Liver (tissue), 3 donors: ENCODE measurements around the gene THOC7.

ENCODE experiments used
- ATF3 ChIP-seq: IDR thresholded peaks from 2 replicates; pipeline ENCODE4 v1.6.1; 2016; ENCODE audit warnings: antibody characterized with exemption
- CTCF ChIP-seq: fragments of 150-350 bp; IDR thresholded peaks from 2 replicates; pipeline ENCODE4 v1.5.1; 2017; ENCODE audit warnings: improper control_type of control experiment, low read depth, low read length; ENCODE audit not compliant: missing input control
- FOXA1 ChIP-seq: IDR thresholded peaks from 2 replicates; pipeline ENCODE4 v1.6.1; 2016; ENCODE audit warnings: antibody characterized with exemption
- GABPA ChIP-seq, 2 donors: IDR thresholded peaks in 1 of 2; conservative IDR thresholded peaks in 1 of 2; 2 replicates each; pipeline ENCODE4 v1.6.1; 2016; ENCODE audit warnings: antibody characterized with exemption in 2 of 2, mild to moderate bottlenecking in 1 of 2, moderate library complexity in 1 of 2
- JUND ChIP-seq, 2 donors: IDR thresholded peaks; 2 replicates each; pipeline ENCODE4 v1.6.1; 2016; ENCODE audit warnings: antibody characterized with exemption in 2 of 2
- MAX ChIP-seq: IDR thresholded peaks from 2 replicates; pipeline ENCODE4 v1.6.1; 2016; ENCODE audit warnings: antibody characterized with exemption
- RAD21 ChIP-seq, 2 donors: IDR thresholded peaks; 2 replicates each; pipeline ENCODE4 v1.6.1; 2016; ENCODE audit warnings: antibody characterized with exemption in 2 of 2, mild to moderate bottlenecking in 2 of 2
- REST ChIP-seq: IDR thresholded peaks from 2 replicates; pipeline ENCODE4 v1.6.1; 2016; ENCODE audit warnings: antibody characterized with exemption, mild to moderate bottlenecking
- TAF1 ChIP-seq: conservative IDR thresholded peaks from 2 replicates; pipeline ENCODE4 v1.6.1; 2016; ENCODE audit warnings: antibody characterized with exemption, mild to moderate bottlenecking
- ZBTB33 ChIP-seq: IDR thresholded peaks from 2 replicates; pipeline ENCODE4 v1.6.1; 2016; ENCODE audit warnings: antibody characterized with exemption
- donor health status: healthy.
- donor health status: healthy.

GRCh38 chr3:63908776-63909175 lies 45.2 kb upstream of the THOC7 start:
- no peak for TF ChIP-seq RAD21 (IDR thresholded peaks at IDR 0.05)
- TF ChIP-seq MAX, result no peak
- TF ChIP-seq CTCF, result no peak
- TF ChIP-seq REST, result no peak
- no peak for TF ChIP-seq TAF1
- TF ChIP-seq FOXA1, result no peak
- no peak for TF ChIP-seq ATF3
- no peak for TF ChIP-seq GABPA (IDR thresholded peaks at IDR 0.05 in 1 of 2, conservative IDR thresholded peaks at IDR 0.05 in 1 of 2)
- no peak for TF ChIP-seq ZBTB33
- no peak for TF ChIP-seq JUND (IDR thresholded peaks at IDR 0.05)
